GM06990 (cell line): ENCODE data around the gene ENTPD8.

Source experiments
- DNase-seq: peaks from one replicate; pipeline ENCODE4 v3.0.0-alpha.2; 2011; ENCODE audit not compliant: insufficient read length; ENCODE audit errors: extremely low read depth
- H3K27me3 ChIP-seq: replicated peaks from 2 replicates; pipeline ENCODE4 v1.6.0; 2011; ENCODE audit warnings: low read length; ENCODE audit not compliant: control insufficient read depth, insufficient read depth
- H3K36me3 ChIP-seq: 2 replicates; pipeline ENCODE4 v1.5.1; 2011; ENCODE audit warnings: low read length; ENCODE audit not compliant: control insufficient read depth, insufficient read depth
- H3K4me3 ChIP-seq: replicated peaks from 2 replicates; pipeline ENCODE4 v1.5.1; 2011; ENCODE audit warnings: low read depth, mild to moderate bottlenecking, control low read depth, low read length
- CTCF ChIP-seq: IDR thresholded peaks from 2 replicates; pipeline ENCODE4 v1.5.1; 2011; ENCODE audit warnings: low read length, control low read depth, mild to moderate bottlenecking, inconsistent platforms; ENCODE audit not compliant: insufficient read depth, poor library complexity, severe bottlenecking

Gene ENTPD8

GRCh38 chr9:137441935-137442321 is 771 bp upstream of the ENTPD8 start:
- Histone ChIP-seq H3K36me3 (no peaks in the 10 kb centered on the region), H3K4me3 (no peak overlapping the region), H3K27me3 (no peaks in the 10 kb centered on the region)
- no peak for DNase-seq
- TF ChIP-seq CTCF: no peak

GRCh38 chr9:137439158-137439714 is 1.9 kb downstream of the ENTPD8 start:
- no peaks in the 10 kb centered on the region for H3K36me3 ChIP-seq
- no peaks in the 10 kb centered on the region for H3K27me3 ChIP-seq
- no peak overlapping the region for H3K4me3 ChIP-seq
- DNase-seq: peak; percentile 5
- no peak for TF ChIP-seq CTCF

- no peak for TF ChIP-seq CTCF
- Histone ChIP-seq H3K4me3 (no peak overlapping the region), H3K27me3 (no peaks in the 10 kb centered on the region), H3K36me3 (no peaks in the 10 kb centered on the region)
- DNase-seq: no peak
Observed at GRCh38 chr9:137438591-137439157, 2.5 kb downstream of the ENTPD8 start.

GRCh38 chr9:137437691-137438590 is 3.2 kb downstream of the ENTPD8 start:
- H3K27me3 ChIP-seq: no peaks in the 10 kb centered on the region
- H3K4me3 ChIP-seq: no peak overlapping the region
- no peak for TF ChIP-seq CTCF
- DNase-seq: no peak
- H3K36me3 ChIP-seq: no peaks in the 10 kb centered on the region

- no peaks in the 10 kb centered on the region for H3K27me3 ChIP-seq
- TF ChIP-seq CTCF: no peak
- H3K4me3 ChIP-seq: no peak overlapping the region
- no peak for DNase-seq
- H3K36me3 ChIP-seq: no peaks in the 10 kb centered on the region
Observed at GRCh38 chr9:137436761-137437600, 4.2 kb downstream of the ENTPD8 start.
